Transverse colon (tissue), 4 donors: Measurements from ENCODE around the gene MGAT4A. TPM values are rescaled to one million over a fixed set of nuclear protein-coding genes. Genes with fewer than 3 reads are reported as not detected.
A peak's percentile ranks its signal among the peaks of the same experiment; 100 is the strongest.

ENCODE experiments used
- DNase-seq: peaks from one replicate; pipeline ENCODE4 v3.0.0-alpha.2; 2019
- H3K27ac ChIP-seq, 4 donors: fragments of 200-600 bp; sonication (generic); 2 replicates each; pipeline ENCODE4 v1.5.1; 2016 to 2018; ENCODE audit warnings: inconsistent platforms in 4 of 4
- H3K27me3 ChIP-seq: fragments of 200-600 bp; sonication (generic); 2 replicates; pipeline ENCODE4 v1.5.1; 2017; ENCODE audit warnings: inconsistent platforms
- H3K36me3 ChIP-seq, 4 donors: fragments of 200-600 bp; sonication (generic); 2 replicates each; pipeline ENCODE4 v1.5.1; 2017 to 2019; ENCODE audit warnings: inconsistent platforms in 4 of 4
- H3K4me1 ChIP-seq, 4 donors: fragments of 200-600 bp; sonication (generic); 2 replicates each; pipeline ENCODE4 v1.5.1; 2017 to 2020; ENCODE audit warnings: inconsistent platforms in 4 of 4
- H3K4me3 ChIP-seq, 4 donors: fragments of 200-600 bp; sonication (generic); 1 replicate in 1 of 4; 2 replicates in 3 of 4; pipeline versions ENCODE4 v1.5.1 to v1.6.1; 2017 to 2019; ENCODE audit warnings: inconsistent platforms in 4 of 4
- H3K9me3 ChIP-seq, 2 donors: fragments of 200-600 bp; sonication (generic); 2 replicates each; pipeline ENCODE4 v1.5.1; 2017 to 2019; ENCODE audit warnings: inconsistent platforms in 2 of 2
- CTCF ChIP-seq, 5 experiments: fragments of 200-600 bp in 3 of 5; fragments of 450-650 bp in 2 of 5; sonication (generic) in 3 of 5; IDR thresholded peaks; 1 replicate in 2 of 5; 2 replicates in 3 of 5; pipeline ENCODE4 v1.5.1; 2016 to 2017; ENCODE audit warnings: antibody characterized with exemption in 5 of 5, inconsistent platforms in 3 of 5, mild to moderate bottlenecking in 2 of 5, moderate library complexity in 1 of 5
- EP300 ChIP-seq: sonication (generic); formaldehyde crosslinking; IDR thresholded peaks from one replicate; pipeline ENCODE4 v1.6.1; 2017; ENCODE audit warnings: antibody characterized with exemption, low read depth
- POLR2A ChIP-seq: fragments of 450-650 bp; IDR thresholded peaks from one replicate; pipeline ENCODE4 v1.6.1; 2016; ENCODE audit warnings: antibody characterized with exemption, mild to moderate bottlenecking, moderate library complexity
- POLR2AphosphoS5 ChIP-seq, 3 donors: sonication (generic); formaldehyde crosslinking; IDR thresholded peaks; one replicate each; pipeline ENCODE4 v1.6.1; 2016; ENCODE audit warnings: antibody characterized with exemption in 3 of 3
- WGBS, 2 donors: methylation state at CpG; one replicate each; pipeline ENCODE4 v1.1.5; 2018; ENCODE audit warnings: low coverage in 1 of 2; 5-methylcytosine and 5-hydroxymethylcytosine counted together
- in situ Hi-C, 4 donors: fragments of 200-750 bp; cut with MboI; loops; one replicate each; pipeline versions ENCODE4 v1.15.0 to v1.15.1; 2017; ENCODE audit warnings: low sequenced_read_pairs in 3 of 4, low pct_ligation_motif_present in 1 of 4, low pct_unique_long_range_greater_than_20kb in 1 of 4
- intact Hi-C: fragments of 100-400 bp; cut with DNase I; formaldehyde crosslinking; loops from one replicate; pipeline ENCODE4 v1.15.1; 2023; ENCODE audit warnings: low total_unique reads
- total RNA-seq, 4 donors: library from RNA; depleted of rRNA; stranded (reverse); fragments of >200 nt; gene quantifications; one replicate each; pipeline ENCODE4 v1.1.0, GENCODE V29; 2016

MGAT4A gene
- total RNA-seq, 4 donors from 2014 or later, result 29.9 to 237 (median 124) TPM

GRCh38 chr2:98750593-98751282 is 19.8 kb upstream of the MGAT4A start:
- TF ChIP-seq EP300 (no peak), CTCF (IDR thresholded peaks at IDR 0.05) (no peak), POLR2A (no peak), POLR2AphosphoS5 (IDR thresholded peaks at IDR 0.05) (no peak)
- Histone ChIP-seq H3K9me3 (no peaks in the 10 kb centered on the region), H3K36me3 (no peaks in the 10 kb centered on the region), H3K27me3 (no peaks in the 10 kb centered on the region), H3K4me1 (no peaks in the 10 kb centered on the region), H3K27ac (no peak overlapping the region), H3K4me3 (no peak overlapping the region)
- intact Hi-C loops (no loop called here), in situ Hi-C loops (no loop called here)
- no peak for DNase-seq
- 85 to 89% methylated on average over 3 to 9 of the region's 9 CpGs for WGBS, 2 donors

GRCh38 chr2:98749066-98749450 is 18.1 kb upstream of the MGAT4A start:
- in situ Hi-C loops, result no loop called here
- TF ChIP-seq CTCF (IDR thresholded peaks at IDR 0.05) (no peak), POLR2AphosphoS5 (IDR thresholded peaks at IDR 0.05) (no peak), POLR2A (no peak), EP300 (no peak)

DNA sequence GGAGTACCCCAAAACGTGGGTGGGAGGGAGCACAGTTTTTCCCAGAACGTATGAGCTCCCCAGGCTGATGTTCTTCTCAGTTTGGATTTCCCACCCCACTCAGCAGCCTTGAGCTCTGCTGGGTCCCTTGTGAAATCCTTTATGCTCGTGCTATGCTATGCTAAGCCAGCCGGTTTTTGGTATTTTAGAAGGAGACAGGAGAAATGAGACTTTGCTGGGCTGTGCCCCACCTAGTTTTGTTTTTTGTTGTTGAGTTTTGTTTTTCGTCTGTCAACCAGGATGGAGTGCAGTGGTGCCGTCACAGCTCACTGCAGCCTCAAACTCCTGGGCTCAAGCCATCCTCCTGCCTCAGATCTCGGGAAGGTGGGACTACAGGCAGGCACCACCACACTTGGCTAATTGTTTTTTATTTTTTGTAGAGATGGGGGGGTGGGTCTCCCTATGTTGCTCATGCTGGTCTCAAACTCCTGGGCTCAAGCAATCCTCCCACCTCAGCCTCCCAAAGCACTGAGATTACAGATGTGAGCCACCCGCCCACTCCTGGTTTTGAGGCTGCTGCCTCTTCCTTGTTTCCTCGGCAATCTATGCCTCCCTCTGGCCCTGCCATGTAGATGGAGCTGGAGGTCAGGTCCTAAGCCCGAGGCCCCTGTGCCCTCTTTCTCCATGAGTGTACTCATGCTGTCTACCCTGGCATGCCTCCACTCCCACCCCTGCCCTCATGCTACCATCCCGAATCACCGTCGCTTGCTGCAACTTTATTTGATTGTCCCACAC is 17.5 kb upstream of the MGAT4A start:
- in situ Hi-C loops, result no loop called here
- intact Hi-C loops, result no loop called here
- Histone ChIP-seq H3K4me3 (no peak overlapping the region), H3K9me3 (no peaks in the 10 kb centered on the region), H3K27me3 (no peaks in the 10 kb centered on the region), H3K36me3 (no peaks in the 10 kb centered on the region), H3K4me1 (peaks cover 0 to 8% (median 6%) of the 10 kb centered on the region in 4 donors), H3K27ac (peak overlapping the region in 3 of 4 donors; percentile 18 to 30 (median 25))
- 73 to 93% methylated on average over 5 to 13 of the region's 13 CpGs for WGBS, 2 donors
- TF ChIP-seq POLR2A (no peak), POLR2AphosphoS5 (IDR thresholded peaks at IDR 0.05) (no peak), CTCF (IDR thresholded peaks at IDR 0.05) (no peak), EP300 (no peak)
- no peak for DNase-seq

More at GRCh38 chr2:98749066-98749450, 18.1 kb upstream of the MGAT4A start:
- no peak overlapping the region for H3K4me3 ChIP-seq
- intact Hi-C loops, result no loop called here
- peak overlapping the region in 1 of 4 donors; percentile 25 for H3K27ac ChIP-seq
- no peaks in the 10 kb centered on the region for H3K36me3 ChIP-seq
- H3K27me3 ChIP-seq, result no peaks in the 10 kb centered on the region
- peak; percentile 26 for DNase-seq
- H3K9me3 ChIP-seq, result no peaks in the 10 kb centered on the region
- peaks cover 0 to 4% (median 2%) of the 10 kb centered on the region in 4 donors for H3K4me1 ChIP-seq

DNA sequence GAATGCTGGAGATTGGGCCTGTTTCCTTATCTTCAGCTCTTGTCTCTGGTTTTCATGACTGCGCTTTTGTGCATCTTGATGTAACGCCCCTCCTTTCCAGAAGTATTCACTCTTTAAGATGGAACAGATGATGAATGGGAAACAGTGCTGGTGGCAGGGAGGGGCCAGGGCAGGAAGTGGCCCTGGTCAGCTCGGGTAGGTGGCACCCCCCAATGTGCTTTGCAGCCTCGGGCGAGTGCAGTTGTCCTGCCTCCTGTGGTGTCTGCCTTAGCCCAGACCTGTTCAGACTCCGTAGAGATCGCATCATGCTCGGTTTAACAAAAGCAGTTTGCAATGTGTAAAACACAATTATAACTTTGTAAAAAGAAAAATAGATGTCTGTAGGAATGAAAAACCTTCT is 17.0 kb upstream of the MGAT4A start:
- peak overlapping the region in 1 of 4 donors; percentile 18 for H3K27ac ChIP-seq
- H3K4me3 ChIP-seq, result no peak overlapping the region
- 73% methylated on average over 8 of the region's 8 CpGs; no CpG with 5 or more reads in 1 of the 2 donors for WGBS, 2 donors
- in situ Hi-C loops (no loop called here), intact Hi-C loops (no loop called here)
- peaks cover 0 to 8% (median 6%) of the 10 kb centered on the region in 4 donors for H3K4me1 ChIP-seq
- no peaks in the 10 kb centered on the region for H3K27me3 ChIP-seq
- DNase-seq, result no peak
- TF ChIP-seq POLR2AphosphoS5 (IDR thresholded peaks at IDR 0.05) (no peak), CTCF (IDR thresholded peaks at IDR 0.05) (no peak), POLR2A (no peak), EP300 (no peak)
- no peaks in the 10 kb centered on the region for H3K9me3 ChIP-seq
- H3K36me3 ChIP-seq, result no peaks in the 10 kb centered on the region
